ENCODE results near the gene GALNT10.

- TF ChIP-seq CTCF (IDR thresholded peaks at IDR 0.05) = no peak
- no peak for TF ChIP-seq POLR2A (IDR thresholded peaks at IDR 0.05)
These were observed 77.0 kb downstream of the GALNT10 start for GRCh38 chr5:154267516-154267915.

Data from lower leg skin (tissue), 3 donors.